Measurements from ENCODE around the gene BBLN.
A peak's percentile ranks its signal among the peaks of the same experiment; 100 is the strongest.

The BBLN gene

DNA sequence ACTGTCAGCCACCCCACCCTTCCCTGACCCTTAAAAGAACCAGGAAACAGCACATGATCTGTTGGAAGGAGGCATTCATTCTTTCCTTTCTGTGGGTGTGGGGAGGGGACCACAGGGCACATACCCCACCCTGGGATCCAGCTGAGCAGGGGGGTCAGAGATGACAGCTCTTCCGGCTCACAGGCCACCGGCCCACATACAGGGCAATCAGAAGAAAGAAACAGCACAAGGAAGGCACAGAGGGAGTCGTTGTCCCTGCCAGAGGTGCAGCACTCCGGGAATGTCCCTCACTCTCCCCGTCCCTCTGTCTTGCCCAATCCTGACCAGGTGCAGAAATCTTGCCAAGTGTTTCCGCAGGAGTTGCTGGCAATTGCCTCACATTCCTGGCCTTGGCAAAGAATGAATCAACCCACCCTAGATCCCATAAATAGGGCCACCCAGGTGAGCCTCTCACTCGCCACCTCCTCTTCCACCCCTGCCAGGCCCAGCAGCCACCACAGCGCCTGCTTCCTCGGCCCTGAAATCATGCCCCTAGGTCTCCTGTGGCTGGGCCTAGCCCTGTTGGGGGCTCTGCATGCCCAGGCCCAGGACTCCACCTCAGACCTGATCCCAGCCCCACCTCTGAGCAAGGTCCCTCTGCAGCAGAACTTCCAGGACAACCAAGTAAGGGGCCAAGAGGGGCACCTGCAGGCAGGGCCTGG lies 10.9 kb upstream of the BBLN start, which contains the start of gene LCN2:
Gene LCN2 (plus strand): TSS at position 453 of the 701 bp plus-strand sequence. CDS start 73 bp downstream, at position 526.
- Mint-ChIP-seq H3K36me3 (no peaks in the 10 kb centered on the region), H3K4me3 (no peak within 1 kb of the TSS), H3K27ac (no peak within 1 kb of the TSS), H3K27me3 (peaks cover 12% of the 10 kb centered on the region), H3K4me1 (peaks cover 5% of the 10 kb centered on the region), H3K9me3 (no peaks in the 10 kb centered on the region)
- ATAC-seq: no peak

DNA sequence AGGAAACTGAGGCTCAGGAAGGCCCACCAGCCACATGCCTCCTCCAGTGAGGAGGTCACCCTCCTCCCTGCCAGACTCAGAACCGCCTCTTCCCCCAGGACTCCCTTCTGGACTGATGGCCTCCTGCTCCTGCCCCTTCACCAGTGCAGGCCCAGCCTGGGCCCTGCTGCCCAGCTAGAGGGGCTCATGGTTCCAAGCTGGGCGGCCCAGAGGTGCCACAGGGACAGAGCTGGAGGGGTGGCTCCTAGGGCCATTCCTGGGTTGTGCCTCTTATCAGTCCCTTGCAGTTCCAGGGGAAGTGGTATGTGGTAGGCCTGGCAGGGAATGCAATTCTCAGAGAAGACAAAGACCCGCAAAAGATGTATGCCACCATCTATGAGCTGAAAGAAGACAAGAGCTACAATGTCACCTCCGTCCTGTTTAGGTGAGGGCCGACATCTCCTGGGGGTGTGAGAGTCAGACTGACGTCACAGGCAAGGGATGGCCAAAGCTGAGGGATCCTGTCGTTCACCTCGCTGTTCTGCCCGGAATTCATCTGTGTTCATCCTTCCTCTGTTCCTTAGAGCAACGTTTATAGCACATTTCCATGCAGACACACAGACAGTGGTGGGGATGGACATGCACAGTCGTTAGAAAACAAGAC lies 10.0 kb upstream of the BBLN start:
- no peak for ATAC-seq
- no peak overlapping the region for H3K27ac Mint-ChIP-seq

DNA sequence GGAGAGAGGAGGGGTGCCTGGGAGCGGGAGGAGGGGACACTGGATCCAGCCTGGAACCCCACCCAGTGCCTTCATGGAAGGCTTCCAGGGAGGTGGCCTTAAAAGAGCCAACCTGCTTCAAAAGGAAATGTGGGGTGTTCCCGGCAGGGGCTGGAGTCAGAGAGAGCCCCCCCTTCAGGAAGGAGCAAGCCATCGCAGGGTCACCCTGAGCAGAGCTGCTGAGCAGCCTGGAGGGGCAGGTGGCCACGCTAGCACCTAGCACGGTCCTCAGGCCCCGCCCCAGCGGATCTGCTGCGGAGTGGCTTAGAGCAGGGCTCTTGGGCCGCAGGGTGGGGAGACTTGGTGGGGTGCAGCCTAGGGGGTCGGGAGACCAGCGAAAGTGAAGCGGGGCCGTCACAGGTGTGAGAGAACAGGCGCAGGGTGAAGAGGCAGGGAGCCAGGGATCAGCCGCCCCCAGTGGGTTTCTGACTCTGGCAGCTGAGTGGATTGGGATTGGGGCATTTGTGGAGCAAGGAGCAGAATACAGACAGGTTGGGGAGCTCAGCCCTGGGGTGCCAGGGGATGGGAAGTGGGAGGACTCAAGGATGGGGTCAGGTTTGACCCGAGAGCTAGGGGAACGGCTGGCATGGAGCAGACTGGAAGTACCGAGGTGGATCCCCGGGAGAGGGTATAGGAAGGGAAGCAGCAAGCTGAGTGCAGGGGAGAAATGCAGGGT lies 9.3 kb upstream of the BBLN start:
- peaks cover 5% of the 10 kb centered on the region for H3K4me1 Mint-ChIP-seq
- no peak overlapping the region for H3K4me3 Mint-ChIP-seq
- peak; percentile 15 for ATAC-seq
- H3K36me3 Mint-ChIP-seq: no peaks in the 10 kb centered on the region
- H3K9me3 Mint-ChIP-seq: no peaks in the 10 kb centered on the region
- H3K27ac Mint-ChIP-seq: peak overlapping the region; percentile 4
- H3K27me3 Mint-ChIP-seq: peaks cover 12% of the 10 kb centered on the region

More for the DNA sequence above, 10.0 kb upstream of the BBLN start:
- Mint-ChIP-seq H3K9me3 (no peaks in the 10 kb centered on the region), H3K4me3 (no peak overlapping the region), H3K36me3 (no peaks in the 10 kb centered on the region), H3K27me3 (peaks cover 12% of the 10 kb centered on the region), H3K4me1 (peaks cover 5% of the 10 kb centered on the region)

DNA sequence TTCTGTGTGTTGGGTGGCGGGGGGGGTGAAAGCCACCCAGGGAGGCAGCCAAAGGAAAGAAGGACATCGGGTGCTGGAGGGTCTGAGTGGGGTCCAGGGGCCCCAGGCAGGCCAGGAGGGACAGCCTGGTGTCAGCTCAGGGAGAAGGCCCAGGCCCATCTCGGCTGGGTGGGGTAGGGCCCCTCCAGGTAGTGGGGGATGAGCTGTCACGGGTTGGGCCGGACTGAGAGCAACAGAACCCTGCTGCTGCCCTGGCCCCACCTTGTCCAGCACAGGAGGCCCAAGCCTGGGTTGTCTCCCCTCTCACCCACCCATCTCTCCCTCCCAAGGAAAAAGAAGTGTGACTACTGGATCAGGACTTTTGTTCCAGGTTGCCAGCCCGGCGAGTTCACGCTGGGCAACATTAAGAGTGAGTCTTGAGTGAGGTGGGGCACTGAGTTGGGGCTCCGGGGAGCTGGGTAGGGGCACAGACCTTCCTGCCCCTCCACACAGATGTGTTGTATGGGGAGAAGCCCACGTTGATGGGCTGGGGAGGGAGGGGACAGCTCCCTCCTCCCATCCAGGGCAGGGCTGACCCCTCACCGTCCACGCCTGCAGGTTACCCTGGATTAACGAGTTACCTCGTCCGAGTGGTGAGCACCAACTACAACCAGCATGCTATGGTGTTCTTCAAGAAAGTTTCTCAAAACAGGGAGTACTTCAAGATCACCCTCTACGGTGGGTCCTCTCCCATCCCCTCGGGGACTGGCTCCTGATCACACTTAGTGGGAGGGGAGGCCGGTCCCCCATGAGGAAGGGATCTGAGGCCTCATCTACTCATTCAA lies 8.5 kb upstream of the BBLN start:
- Mint-ChIP-seq H3K27me3 (peaks cover 12% of the 10 kb centered on the region), H3K27ac (no peak overlapping the region), H3K9me3 (no peaks in the 10 kb centered on the region), H3K4me1 (peaks cover 5% of the 10 kb centered on the region), H3K36me3 (no peaks in the 10 kb centered on the region), H3K4me3 (no peak overlapping the region)
- no peak for ATAC-seq

DNA sequence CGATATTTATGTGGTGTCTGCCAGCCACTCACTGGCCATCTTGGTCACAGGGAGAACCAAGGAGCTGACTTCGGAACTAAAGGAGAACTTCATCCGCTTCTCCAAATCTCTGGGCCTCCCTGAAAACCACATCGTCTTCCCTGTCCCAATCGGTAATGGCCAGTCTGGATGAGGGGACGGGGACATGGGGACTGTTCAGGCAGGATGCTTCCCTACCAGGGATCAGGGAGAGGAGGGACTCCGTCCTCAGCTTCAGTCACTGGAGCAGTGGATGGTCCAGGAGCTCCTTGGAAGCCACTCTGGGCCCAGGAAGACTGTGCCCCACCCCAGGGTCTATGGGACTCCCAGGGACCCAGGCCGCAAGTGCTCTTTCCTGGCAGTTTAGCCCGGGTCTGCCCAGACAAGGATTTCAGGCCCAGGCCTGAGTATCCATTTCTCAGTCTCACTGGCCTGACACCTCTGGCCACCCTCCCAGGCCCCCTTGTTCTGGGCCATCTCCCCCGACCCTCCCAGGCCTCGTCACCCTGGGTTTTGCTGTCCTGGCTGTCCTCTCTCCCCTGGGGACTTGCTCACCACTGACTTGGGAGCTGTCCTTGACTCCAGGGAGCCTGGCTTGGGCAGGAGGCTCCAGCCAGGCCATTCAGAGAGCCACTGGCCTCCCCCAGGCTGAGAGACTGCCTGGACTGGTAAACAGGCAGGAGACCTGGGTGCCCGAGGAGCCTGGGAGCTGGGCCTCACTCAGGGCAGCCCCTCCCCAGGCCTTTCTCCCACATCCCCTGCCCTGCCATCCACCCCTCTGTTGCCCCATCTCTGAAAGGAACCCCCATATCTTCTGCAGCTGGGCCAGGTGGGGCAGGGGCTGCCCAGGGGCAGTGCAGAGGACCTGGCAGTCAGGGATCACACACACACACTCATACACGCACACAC lies 7.7 kb upstream of the BBLN start:
- no peak overlapping the region for H3K27ac Mint-ChIP-seq
- H3K9me3 Mint-ChIP-seq: no peaks in the 10 kb centered on the region
- peaks cover 5% of the 10 kb centered on the region for H3K4me1 Mint-ChIP-seq
- H3K36me3 Mint-ChIP-seq: no peaks in the 10 kb centered on the region
- H3K27me3 Mint-ChIP-seq: peaks cover 12% of the 10 kb centered on the region
- no peak overlapping the region for H3K4me3 Mint-ChIP-seq
- ATAC-seq: no peak

DNA sequence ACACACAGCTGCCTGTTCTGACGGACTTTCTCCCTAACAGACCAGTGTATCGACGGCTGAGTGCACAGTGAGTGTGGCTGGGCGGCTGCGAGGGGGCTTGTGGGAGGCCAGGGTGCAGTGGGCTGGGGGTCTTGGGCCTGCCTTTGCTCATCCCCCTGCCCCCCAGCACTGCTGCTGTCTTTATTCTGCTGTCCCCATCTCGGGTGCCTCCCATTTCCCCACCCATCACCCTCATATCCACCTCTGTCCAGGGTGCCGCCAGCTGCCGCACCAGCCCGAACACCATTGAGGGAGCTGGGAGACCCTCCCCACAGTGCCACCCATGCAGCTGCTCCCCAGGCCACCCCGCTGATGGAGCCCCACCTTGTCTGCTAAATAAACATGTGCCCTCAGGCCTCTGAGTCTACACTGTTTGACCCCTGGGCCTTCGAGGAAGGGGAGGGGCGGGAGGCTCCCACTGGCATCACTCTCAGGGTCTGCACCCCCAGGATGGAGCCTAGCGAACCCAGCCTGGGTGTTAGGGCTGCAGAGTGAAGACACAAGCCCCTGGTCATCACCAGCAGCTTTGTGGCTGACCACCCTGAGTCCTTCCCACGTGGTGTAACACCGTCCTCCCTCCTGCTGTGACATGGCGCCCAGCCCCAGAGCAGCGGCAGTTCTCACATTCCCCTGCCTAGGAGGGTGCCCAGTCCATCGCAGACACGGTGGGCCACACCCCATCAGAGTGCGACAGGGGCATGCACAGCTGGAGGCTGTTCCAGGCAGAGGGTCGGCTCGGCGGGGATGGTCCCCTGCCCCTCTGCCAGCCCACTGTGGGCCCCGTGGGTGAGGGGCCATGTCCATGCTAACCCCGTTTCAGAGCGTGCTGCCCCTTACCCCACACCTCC lies 6.8 kb upstream of the BBLN start:
- H3K9me3 Mint-ChIP-seq: no peaks in the 10 kb centered on the region
- no peak for ATAC-seq
- peaks cover 5% of the 10 kb centered on the region for H3K4me1 Mint-ChIP-seq
- H3K27ac Mint-ChIP-seq: no peak overlapping the region
- H3K4me3 Mint-ChIP-seq: no peak overlapping the region
- H3K27me3 Mint-ChIP-seq: peaks cover 12% of the 10 kb centered on the region
- H3K36me3 Mint-ChIP-seq: no peaks in the 10 kb centered on the region

DNA sequence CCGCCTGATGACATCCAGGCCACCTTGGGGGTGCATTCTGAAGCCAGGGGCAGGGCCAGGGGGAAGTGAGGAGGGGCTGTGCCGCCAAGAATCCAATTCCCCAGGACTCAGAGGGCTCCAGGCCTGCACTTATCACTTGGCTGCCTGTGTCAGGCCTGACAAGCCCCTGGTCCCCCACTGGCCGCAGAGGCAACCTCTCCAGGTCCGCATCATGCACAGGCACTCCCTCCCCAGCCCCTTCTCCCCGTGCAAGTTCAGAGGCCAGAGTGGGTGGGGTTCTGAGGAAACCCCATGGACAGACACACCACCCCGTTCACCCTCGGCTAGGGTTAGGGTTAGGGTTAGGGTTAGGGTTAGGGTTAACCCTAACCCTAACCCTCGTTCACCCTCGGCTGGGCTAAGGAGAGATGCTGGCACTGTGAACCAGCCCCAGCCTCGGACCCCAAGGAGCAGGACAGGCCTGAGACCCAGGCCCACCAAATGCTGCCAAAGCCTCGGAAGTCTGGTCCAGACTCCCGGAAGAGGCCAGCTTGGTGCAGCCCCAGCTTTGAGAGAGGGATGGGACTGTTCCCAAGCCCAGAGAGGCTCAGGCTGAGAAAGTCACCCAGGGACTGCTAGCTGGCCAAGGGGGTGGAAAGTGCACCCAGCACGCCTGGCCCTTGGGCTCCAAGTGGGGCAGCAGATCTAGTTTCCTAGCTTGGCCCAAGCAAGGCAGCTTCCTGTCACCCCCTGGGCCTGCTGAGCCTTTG lies 5.9 kb upstream of the BBLN start:
- ATAC-seq: no peak
- H3K27me3 Mint-ChIP-seq: peaks cover 12% of the 10 kb centered on the region
- H3K27ac Mint-ChIP-seq: no peak overlapping the region
- no peak overlapping the region for H3K4me3 Mint-ChIP-seq
- no peaks in the 10 kb centered on the region for H3K9me3 Mint-ChIP-seq
- peaks cover 6% of the 10 kb centered on the region for H3K4me1 Mint-ChIP-seq
- H3K36me3 Mint-ChIP-seq: no peaks in the 10 kb centered on the region

DNA sequence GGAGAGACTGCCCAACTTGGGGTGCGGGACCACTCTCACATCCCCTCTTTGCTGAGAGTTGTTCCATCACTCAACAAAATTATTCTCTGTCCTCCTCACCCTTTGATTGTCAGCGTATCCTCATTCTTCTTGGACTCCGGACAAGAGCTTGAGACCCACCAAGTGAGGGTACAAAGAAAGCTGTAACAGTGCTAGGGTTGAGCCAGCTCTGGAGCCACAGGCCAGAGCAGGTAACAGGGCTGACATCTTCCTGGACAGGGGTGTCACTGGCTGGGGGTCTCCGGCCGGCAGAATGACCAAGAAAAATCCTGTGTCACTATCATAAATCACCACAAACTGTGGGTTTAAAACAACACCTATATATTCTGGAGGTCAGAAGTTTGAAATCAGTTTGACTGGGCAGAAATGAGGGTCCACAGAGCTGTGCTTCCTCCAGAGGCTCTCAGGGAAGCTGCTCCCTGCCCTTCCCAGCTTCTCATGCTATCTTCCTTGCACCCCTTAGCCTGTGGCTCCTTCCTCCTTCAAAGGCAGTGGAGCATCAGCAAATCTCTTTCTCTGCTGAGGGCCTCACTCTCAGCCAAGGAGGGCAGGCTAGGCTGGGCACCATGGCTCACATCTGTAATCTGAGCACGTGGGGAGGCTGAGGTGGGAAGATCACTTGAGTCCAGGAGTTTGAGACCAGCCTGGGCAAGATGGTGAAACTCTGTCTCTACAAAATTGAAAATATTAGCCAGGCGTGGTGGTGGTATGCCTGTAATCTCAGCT lies 4.1 kb upstream of the BBLN start:
- H3K4me3 Mint-ChIP-seq: no peak overlapping the region
- no peaks in the 10 kb centered on the region for H3K36me3 Mint-ChIP-seq
- peaks cover 6% of the 10 kb centered on the region for H3K27me3 Mint-ChIP-seq
- ATAC-seq: no peak
- no peak overlapping the region for H3K27ac Mint-ChIP-seq
- H3K9me3 Mint-ChIP-seq: no peaks in the 10 kb centered on the region
- H3K4me1 Mint-ChIP-seq: peaks cover 12% of the 10 kb centered on the region

DNA sequence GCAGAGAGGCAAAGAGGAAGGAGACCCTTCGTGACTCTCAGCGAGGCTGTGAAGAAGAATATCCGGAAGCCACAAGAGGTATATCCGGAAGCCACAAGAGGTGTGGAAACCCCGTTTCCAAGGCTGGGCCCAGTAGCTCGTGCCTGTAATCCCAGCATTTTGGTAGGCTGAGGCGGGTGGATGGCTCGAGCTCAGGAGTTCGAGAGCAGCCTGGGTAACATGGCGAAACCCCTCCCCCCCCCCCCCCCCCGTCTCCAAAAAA lies 612 bp upstream of the BBLN start:
- Mint-ChIP-seq H3K4me3 (peak overlapping the region; percentile 81), H3K4me1 (peaks cover 28% of the 10 kb centered on the region), H3K27ac (peak overlapping the region; percentile 85), H3K36me3 (peaks cover 12% of the 10 kb centered on the region), H3K9me3 (no peaks in the 10 kb centered on the region), H3K27me3 (no peaks in the 10 kb centered on the region)
- peak; percentile 1 for ATAC-seq

DNA sequence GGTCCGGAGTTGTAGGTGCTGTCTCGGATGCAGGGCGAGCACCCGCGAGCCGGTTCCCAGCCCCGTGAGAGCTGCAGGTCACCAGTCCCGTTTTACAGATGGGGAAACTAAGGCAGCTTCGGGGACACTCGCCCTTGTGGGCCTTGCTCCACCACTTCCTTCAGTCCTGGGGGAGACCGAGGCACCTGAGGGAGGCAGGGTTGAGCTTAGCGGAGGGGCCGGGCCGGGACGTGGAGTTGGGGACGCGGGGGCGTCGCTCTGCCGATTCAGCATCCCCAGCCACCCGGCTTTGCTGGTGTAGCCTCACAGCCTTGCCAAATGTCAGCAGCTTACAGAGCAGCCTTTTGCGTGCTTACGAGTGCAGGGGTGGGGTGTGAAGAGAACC lies 530 bp downstream of the BBLN start:
- Mint-ChIP-seq H3K4me3 (peak overlapping the region; percentile 81), H3K27me3 (no peaks in the 10 kb centered on the region)

DNA sequence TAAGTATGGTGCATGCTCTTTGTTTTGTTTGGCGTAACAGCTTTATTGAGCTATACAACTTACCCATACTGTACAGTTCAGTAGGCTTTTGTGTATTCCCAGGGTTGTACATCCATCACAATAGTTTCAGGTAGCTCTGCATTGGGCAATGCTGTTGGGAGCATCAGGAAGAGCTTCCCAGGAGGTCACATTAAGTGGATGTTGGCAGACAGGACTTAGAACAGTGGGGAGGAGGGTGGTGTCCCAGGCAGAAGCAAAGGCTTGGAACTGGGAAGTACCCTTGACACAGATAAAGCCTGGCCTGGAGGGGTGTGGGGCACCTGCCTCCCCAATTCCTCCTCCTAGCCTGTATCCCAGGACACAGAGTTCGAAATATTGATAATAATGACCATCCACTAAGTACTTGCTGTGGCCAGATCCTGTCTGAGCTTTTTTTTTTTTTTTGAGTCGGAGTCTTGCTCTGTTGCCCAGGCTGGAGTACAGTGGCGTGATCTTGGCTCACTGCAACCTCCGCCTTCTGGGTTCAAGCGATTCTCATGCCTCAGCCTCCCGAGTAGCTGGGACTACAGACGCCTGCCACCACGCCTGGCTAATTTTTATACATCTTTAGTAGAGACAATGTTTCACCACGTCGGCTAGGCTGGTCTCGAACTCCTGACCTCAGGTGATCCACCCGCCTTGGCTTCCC lies 1.3 kb downstream of the BBLN start:
- Mint-ChIP-seq H3K4me1 (peaks cover 28% of the 10 kb centered on the region), H3K9me3 (no peaks in the 10 kb centered on the region), H3K27me3 (no peaks in the 10 kb centered on the region), H3K27ac (peak overlapping the region; percentile 85), H3K4me3 (peak overlapping the region; percentile 81), H3K36me3 (peaks cover 22% of the 10 kb centered on the region)
- ATAC-seq: no peak

More for the DNA sequence above, 530 bp downstream of the BBLN start:
- Mint-ChIP-seq H3K36me3 (peaks cover 15% of the 10 kb centered on the region), H3K27ac (peak overlapping the region; percentile 85), H3K4me1 (peaks cover 28% of the 10 kb centered on the region), H3K9me3 (no peaks in the 10 kb centered on the region)
- peak; percentile 48 for ATAC-seq
